ENCODE measurements around the gene CEBPE.

DNA sequence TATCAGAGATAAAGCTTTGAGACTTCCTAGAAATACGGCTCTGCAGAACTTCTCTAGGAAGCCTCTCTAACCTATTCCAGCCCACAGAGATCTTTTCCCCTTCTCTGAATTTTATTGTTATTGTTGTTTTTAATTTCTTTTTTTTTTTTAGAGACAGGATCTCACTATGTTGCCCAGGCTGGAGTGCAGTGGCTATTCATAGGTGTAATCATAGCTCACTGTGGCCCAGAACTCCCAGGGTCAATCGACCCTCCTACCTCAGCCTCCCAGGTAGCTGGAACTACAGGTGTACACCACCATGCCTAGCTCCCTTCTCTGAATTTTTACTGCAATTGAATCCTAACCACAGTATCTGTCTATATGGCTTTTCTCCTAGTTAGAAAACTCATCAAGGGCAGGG, 44.8 kb upstream of the CEBPE start:
- TF ChIP-seq, protein P1, sequence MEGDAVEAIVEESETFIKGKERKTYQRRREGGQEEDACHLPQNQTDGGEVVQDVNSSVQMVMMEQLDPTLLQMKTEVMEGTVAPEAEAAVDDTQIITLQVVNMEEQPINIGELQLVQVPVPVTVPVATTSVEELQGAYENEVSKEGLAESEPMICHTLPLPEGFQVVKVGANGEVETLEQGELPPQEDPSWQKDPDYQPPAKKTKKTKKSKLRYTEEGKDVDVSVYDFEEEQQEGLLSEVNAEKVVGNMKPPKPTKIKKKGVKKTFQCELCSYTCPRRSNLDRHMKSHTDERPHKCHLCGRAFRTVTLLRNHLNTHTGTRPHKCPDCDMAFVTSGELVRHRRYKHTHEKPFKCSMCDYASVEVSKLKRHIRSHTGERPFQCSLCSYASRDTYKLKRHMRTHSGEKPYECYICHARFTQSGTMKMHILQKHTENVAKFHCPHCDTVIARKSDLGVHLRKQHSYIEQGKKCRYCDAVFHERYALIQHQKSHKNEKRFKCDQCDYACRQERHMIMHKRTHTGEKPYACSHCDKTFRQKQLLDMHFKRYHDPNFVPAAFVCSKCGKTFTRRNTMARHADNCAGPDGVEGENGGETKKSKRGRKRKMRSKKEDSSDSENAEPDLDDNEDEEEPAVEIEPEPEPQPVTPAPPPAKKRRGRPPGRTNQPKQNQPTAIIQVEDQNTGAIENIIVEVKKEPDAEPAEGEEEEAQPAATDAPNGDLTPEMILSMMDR (IDR thresholded peaks at IDR 0.05) = no peak
- no peak for TF ChIP-seq EZH2 (IDR thresholded peaks at IDR 0.05; ENCODE audit: borderline replicate concordance, insufficient read depth, low read depth, low read length, poor library complexity, severe bottlenecking)

Measured in B cell (primary cell).